ENCODE results near the gene EPM2A. TPM values are rescaled to one million over a fixed set of nuclear protein-coding genes. Genes with fewer than 3 reads are reported as not detected.
"Not testable (repeated sequence)": the region's sequence is repeated elsewhere in the genome, so short reads cannot be mapped to it uniquely, and the experiment has no call there.

The EPM2A gene
- total and polyA plus RNA-seq, 10 of the 15 experiments (the other 5 are each of a cell fraction or from before 2014, with no cell fraction given): 3.4 to 13.0 (median 7.9) TPM

GRCh38 chr6:145699462-145699861, 35.9 kb downstream of the EPM2A start:
- ChIA-PET POLR2A (no interaction called here), SMC1A (ENCODE audit: uncharacterized antibody, unreplicated experiment) (no interaction called here), RAD21 (ENCODE audit: unreplicated experiment) (no interaction called here), CTCF (no interaction called here)
- H3K27ac ChIP-seq (ENCODE audit: control insufficient read depth, insufficient read depth): no peak overlapping the region
- H2AFZ ChIP-seq (ENCODE audit: control insufficient read depth, low read depth, low read length): no peak overlapping the region
- H3K9ac ChIP-seq (ENCODE audit: control insufficient read depth, insufficient read depth, low read length): no peak overlapping the region
- no peaks in the 10 kb centered on the region for H4K20me1 ChIP-seq (ENCODE audit: control insufficient read depth, insufficient read depth)
- H3K4me3 ChIP-seq: no peak overlapping the region
- H3K4me1 ChIP-seq (ENCODE audit: control insufficient read depth, insufficient read depth, low read length): no peaks in the 10 kb centered on the region
- H3K36me3 ChIP-seq (ENCODE audit: control insufficient read depth in 2 of 2, insufficient read depth in 2 of 2, low read length in 1 of 2): no peaks in the 10 kb centered on the region
- H3K27me3 ChIP-seq (replicated peaks in 1 of 2; ENCODE audit: control insufficient read depth in 2 of 2, insufficient read depth in 2 of 2, low read length in 1 of 2): no peaks in the 10 kb centered on the region
- H3K9me3 ChIP-seq (replicated peaks; ENCODE audit: control insufficient read depth, insufficient read depth, low read length): no peaks in the 10 kb centered on the region; the same call in 2 of the 3 replicates
- no peak for DNase-seq (ENCODE audit: low read depth, low spot score)
- no peaks in the 10 kb centered on the region for H3K79me2 ChIP-seq (ENCODE audit: control insufficient read depth, insufficient read depth, low read length)
- ATAC-seq: no peak
- no peak for TF ChIP-seq SMAD1 (IDR thresholded peaks at IDR 0.05; ENCODE audit: low read depth, partially characterized antibody)
- TF ChIP-seq CHD1 (IDR thresholded peaks at IDR 0.05; ENCODE audit: low read depth, low read length): no peak
- no peak for TF ChIP-seq MTA2 (IDR thresholded peaks at IDR 0.05; ENCODE audit: low read depth)
- no peak for TF ChIP-seq YBX1 (IDR thresholded peaks at IDR 0.05)
- no peak for TF ChIP-seq YY1 (IDR thresholded peaks at IDR 0.05; ENCODE audit: low read depth, low read length)
- no peak for TF ChIP-seq REST (IDR thresholded peaks at IDR 0.05; ENCODE audit: low read depth, low read length)
- H3K4me2 ChIP-seq (ENCODE audit: control insufficient read depth, insufficient read depth): no peak overlapping the region
- in situ Hi-C loops (cut with MboI): no loop called here
- no TSS peak for BruUV-seq (replicated peaks)
- FAIRE-seq: no peak
- intact Hi-C loops (cut with micrococcal nuclease; ENCODE audit: unreplicated experiment): no loop called here

GRCh38 chr6:145697401-145697800, 37.9 kb downstream of the EPM2A start:
- H3K4me3 ChIP-seq; BruUV-seq (replicated peaks); intact Hi-C loops (cut with micrococcal nuclease; ENCODE audit: unreplicated experiment); H3K9me3 ChIP-seq (replicated peaks; ENCODE audit: control insufficient read depth, insufficient read depth, low read length); H3K4me1 ChIP-seq (ENCODE audit: control insufficient read depth, insufficient read depth, low read length); POLR2A ChIA-PET; H2AFZ ChIP-seq (ENCODE audit: control insufficient read depth, low read depth, low read length); H3K4me2 ChIP-seq (ENCODE audit: control insufficient read depth, insufficient read depth); RAD21 ChIA-PET (ENCODE audit: unreplicated experiment); H3K27me3 ChIP-seq (replicated peaks in 1 of 2; ENCODE audit: control insufficient read depth in 2 of 2, insufficient read depth in 2 of 2, low read length in 1 of 2); H3K27ac ChIP-seq (ENCODE audit: control insufficient read depth, insufficient read depth); ATAC-seq; in situ Hi-C loops (cut with MboI); DNase-seq (ENCODE audit: low read depth, low spot score); H4K20me1 ChIP-seq (ENCODE audit: control insufficient read depth, insufficient read depth); FAIRE-seq; H3K9ac ChIP-seq (ENCODE audit: control insufficient read depth, insufficient read depth, low read length); SMC1A ChIA-PET (ENCODE audit: uncharacterized antibody, unreplicated experiment); H3K79me2 ChIP-seq (ENCODE audit: control insufficient read depth, insufficient read depth, low read length); H3K36me3 ChIP-seq (ENCODE audit: control insufficient read depth in 2 of 2, insufficient read depth in 2 of 2, low read length in 1 of 2); CTCF ChIA-PET: not testable (repeated sequence)
- 98% methylated on average over 11 of the region's 12 CpGs for WGBS (ENCODE audit: insufficient coverage, insufficient replicate concordance, low lambda C conversion rate, missing lambda C conversion rate)
